ENCODE data around the gene SCN3A.

SCN3A gene

DNA sequence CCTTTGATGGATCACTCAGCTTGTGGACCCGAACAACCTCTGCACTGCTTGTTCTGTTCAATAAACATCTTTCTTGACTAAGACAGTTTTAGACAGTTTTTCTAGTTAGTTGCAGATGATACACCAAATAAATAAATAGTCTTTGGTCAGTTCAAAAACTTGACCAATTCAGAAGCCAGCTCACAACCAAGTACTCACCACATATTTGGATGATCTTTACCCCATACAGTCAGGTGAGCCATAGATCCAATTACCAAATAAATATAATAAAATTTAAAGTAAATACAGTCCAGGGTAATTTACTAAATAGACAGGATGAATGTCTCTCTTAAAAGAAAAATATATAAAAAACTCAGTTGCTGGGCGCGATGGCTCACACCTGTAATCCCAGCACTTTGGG lies 18.2 kb downstream of the SCN3A start:
- peak; percentile 45 for DNase-seq

DNA sequence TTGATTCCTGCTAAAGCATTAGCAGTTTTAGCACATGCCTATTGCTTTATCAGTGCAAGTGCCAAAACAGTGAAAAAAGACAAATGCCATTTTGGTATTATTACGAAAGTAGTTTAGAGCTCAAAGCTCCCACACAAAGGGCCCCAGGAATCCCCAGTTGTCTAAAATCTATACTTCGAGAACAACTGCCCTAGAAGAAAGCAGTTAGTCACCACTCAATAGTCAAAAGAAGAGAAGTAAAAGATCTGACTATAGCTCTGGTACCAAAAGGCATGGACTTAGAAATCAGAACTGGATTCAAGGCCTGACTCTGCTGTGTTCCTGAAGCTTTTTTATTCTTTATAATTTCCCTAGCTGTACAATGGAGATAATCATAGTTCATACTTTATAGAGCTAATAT lies 21.8 kb downstream of the SCN3A start:
- DNase-seq: no peak

DNA sequence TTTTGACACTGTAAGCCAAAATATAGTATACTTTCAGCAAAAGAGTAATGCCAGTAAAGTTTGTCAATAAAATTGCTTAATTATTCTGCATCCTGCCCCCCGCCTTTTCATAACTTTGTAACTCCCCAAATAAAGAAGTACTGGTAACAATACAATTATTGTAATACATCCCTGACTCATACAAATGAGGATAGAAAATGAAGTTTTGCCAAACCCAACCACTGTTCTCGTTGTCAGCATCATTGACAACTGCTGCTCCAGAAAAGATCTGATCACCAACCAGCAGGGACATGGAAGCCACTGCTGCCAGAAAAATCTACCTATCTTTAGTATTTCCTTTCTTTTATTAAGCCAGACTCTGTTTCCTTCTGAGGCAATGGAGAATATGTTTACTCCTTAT lies 27.1 kb downstream of the SCN3A start:
- no peak for DNase-seq

DNA sequence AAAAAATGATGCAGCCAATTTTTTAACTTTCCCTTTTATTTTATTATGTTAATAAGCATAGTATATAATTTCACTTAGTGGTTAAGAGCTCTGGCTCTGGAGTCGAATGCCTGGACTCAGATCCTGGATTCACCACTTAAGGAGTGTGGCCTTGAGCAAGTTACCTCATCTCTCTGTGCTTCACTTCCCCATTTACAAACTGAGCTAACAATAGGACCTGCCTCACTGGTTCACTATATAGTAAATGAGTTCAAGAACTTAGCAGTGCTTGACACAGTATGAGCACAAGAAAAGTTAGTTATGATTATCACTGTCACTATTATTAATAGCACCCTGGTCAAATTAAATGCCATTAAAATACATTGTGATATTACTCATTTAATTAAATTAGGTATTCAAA lies 30.6 kb downstream of the SCN3A start:
- no peak for DNase-seq

DNA sequence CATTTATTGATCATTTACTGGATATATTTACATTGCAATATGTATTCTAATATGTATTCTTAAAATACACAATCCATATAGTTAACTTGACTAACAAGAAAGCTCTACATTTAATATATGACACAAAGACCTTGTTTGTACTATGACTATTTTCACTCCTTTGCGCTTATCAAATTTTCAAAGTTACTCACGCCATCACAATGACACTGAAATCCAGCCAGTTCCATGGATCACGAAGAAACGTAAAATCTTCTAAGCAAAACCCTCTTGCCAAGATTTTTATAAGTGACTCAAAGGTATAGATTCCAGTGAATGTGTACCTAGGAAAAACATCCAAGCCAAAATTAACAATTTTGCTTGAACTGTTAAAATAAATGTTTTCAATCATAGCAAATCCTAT lies 39.6 kb downstream of the SCN3A start:
- DNase-seq: no peak

DNA sequence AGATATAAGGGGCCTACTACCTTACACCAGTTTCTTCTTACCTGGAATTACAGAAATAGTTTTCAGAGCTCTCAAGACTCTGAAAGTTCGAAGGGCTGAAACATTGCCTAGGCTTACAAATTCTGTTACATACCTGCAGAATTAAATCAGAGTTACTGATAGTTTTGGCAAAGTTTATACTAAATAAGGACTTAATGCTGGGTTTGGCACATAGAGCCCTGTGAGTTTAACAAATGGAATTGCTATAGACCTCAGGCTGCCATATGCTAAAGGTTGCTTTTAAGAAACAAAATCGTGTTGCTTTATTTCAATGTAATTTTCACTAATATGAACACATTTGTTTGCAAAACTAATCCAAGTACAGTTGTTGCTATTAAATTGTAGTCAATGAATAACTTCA lies 40.1 kb downstream of the SCN3A start:
- DNase-seq: no peak

DNA sequence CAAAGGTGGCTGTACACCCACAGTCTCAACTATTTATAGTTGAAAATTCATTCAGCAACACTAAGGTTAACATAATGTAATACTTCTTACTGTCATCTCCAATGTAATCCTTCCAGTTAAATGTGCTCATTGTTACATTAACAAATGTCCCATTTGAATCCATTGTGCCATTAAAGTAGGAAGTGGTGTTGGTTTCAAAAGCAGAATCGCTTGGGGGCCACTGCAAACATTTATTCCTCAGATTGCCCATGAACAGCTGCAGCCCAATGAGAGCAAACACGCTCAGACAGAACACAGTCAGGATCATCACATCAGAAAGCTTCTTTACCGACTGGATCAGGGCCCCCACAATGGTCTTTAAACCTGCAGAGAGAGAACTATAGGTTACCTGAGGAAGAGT lies 41.4 kb downstream of the SCN3A start:
- peak; percentile 92 for DNase-seq

DNA sequence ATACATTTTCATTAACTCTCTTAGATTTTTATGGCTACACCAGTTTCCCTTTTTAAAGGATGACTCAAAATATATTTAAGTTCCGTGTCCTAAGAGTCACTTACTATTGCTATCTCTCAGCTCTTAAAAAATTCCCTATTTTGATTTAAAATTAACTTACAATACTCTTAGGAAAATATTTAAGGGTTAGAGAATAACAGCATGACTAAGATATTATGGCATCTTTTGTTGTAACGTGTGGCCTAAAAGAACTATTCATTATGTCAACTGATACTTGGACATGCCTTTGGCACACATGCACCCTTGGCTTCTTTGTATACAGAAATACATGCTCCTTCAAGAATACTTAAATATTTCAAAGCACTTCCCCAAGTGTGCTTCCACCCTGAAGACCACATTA lies 42.3 kb downstream of the SCN3A start:
- DNase-seq: no peak

DNA sequence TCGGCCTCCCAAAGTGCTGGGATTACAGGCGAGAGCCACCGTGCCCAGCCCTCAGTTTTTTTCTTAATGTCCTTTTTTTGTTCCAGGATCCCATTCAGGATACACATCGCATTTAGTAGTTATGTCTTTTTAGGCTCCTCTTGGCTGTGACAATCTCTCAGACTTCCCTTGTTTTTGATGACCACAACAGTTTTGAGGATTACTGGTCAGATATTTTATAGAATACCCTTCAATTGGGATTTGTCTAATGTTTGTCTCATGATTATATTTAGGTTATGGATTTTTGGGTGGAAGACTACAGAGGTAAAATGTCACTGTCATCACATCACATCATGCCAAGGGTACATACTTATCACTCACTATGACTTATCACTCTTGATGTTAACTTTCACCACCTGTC lies 46.7 kb downstream of the SCN3A start:
- no peak for DNase-seq

DNA sequence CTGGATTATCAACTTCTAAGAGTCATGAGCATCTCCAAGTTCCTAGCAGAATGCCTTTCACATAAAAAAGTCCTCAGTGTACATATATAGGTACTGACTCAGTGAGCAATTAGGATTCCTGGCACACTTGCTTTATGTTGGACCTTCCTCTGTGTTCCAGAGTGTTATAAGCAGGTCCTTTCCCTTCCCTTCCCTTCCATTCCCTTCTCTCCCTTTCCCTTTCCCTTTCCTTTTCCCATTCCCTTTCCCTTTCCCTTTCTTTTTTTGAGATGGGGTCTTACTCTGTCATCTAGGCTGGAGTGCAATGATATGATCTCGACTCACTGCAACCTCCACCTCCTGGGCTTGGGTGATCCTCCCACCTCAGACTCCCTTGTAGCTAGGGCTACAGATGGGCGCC lies 48.7 kb downstream of the SCN3A start:
- no peak for DNase-seq

DNA sequence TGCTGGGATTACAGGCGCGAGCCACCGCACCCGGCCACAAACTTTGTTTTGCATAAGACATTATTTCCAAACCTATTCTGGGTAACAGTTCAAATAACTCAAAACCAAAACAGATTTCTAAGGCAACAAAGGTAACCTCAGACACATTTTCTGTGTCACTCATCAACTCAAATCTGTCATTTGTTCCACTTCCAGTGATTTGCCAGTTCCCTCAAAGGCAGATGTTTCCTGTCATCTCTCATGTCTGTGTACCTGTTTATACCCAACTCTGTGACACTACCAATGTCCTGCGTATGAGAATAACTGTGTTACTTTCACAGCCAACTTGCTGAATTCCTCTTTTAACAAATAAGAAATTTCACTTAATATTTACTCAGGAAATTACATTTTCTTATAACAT lies 54.4 kb downstream of the SCN3A start:
- no peak for DNase-seq

DNA sequence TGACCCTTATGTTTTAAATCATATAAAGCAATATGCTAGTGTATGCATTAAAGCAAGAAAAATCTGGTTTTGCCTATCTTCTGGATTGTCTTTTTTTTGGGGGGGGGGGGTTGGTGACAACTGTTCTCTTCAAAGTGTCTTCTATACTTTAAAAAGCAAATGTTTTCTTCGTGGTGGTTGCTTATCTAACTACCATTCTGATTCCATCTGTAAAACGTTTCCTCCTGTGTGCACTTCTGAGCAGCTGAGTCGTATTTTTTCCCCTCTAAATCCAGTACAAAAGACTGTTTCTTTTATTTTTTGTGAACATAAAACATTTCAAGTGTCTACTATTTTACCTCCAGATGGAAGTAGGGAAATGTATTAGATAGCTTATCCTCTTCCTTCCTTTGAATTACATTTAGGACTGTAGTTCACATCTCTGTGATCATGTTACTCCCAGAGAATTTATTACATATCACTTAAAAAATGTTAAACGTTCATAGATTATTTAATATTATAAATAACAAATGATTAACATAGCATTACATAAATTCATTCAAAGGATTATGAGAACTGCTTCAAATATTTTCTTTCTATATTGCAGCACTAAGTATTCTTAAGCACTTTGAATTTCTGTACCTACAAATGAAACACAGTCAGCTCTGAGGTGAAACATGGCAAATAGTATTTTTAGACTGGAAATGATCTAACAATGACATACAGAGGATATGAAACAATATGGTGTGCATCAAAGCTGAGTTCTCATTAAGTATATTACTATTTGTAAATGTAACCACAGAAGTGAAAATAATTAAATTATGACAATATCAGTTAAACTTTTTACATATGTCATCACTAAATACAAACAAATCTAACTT lies 56.4 kb downstream of the SCN3A start:
- DNase-seq: no peak

DNA sequence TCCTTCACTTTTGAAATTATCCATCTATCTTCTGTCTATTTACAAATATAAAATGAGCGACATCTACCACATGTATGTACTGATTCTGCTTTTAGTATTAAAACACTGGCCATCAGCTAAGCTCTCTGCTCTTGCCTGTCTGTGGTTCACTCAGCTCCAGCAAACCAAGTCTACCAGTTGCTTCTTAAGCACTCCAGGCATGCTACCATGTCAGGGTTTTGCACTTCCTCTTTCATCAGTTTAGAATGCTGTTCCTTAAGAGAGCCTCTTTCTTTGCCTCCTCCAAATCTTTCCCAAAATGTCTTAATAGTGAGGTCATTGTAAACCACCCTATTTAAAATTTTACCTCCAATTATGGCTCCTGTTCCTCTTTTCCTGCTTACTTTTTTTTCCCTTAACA lies 59.5 kb downstream of the SCN3A start:
- no peak for DNase-seq

DNA sequence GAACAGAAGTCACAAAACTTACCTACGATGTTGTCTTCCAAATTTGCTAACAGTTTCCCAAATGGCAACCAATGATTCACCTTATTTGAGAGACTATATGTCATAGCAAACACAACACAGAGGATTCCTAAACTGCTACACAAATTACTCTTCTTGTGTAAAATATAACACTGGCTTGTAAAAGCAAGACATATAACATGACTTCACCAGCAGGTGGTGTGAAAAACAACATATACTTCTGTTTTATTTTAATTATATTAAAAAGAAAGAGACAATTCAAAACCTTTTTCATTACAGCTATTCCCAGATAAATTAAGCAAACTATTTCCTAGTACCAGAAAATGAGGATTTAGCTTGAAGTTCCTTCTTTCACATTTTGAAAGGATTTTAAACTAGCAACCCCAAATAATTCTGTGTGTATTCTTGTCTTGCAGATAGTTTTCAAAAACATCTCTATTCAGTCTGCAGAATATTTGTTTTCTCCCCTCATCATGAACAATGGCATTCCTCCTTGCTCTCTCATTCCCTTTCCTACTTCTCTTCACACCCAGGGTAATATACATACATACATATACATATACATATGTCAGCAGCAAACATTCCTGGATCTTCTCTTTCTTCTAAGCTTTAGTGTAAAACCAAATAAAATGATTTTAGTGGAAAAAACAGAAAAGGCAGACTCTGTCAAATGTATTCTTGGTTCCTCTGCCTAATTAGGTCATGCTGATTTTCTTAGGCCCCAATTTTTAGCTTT lies 62.1 kb downstream of the SCN3A start:
- DNase-seq: no peak

DNA sequence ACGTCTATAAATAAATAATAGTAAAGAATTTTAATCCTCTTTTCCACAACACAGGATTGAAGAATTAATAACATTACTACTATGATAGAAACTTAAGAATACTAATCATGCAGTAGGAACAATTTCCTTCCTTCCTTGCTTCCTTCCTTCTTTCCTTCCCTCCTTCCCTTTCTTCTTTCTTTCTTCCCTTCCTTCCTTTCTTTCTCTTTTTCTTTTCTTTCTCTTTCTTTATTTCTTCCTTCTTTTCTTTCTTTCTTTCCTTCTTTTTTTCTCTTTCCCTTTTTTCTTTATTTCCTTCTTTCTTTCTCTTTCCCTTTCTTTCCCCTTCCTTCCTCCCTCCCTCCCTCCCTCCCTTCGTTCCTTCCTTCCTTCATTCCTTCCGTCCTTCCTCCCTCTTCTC lies 77.6 kb downstream of the SCN3A start:
- no peak for DNase-seq

DNA sequence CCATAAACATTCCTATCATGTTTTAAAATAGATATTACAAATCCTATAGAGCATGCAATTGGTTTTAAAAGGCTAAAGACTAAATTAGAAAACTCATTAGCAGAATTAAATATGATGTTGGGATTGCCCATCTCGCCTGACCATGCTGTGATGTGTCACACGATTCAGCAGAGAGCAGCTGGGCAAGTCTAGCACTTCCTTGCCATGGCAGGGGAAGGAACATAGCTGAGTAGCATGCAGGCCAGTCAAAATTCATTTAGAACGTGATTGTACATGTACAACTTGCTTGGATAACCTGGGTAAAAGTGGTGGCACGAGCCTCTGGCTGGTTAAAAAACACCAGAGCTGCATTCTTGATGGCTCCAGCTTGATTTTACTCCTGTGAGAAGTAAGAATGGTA lies 81.3 kb downstream of the SCN3A start:
- DNase-seq: no peak

DNA sequence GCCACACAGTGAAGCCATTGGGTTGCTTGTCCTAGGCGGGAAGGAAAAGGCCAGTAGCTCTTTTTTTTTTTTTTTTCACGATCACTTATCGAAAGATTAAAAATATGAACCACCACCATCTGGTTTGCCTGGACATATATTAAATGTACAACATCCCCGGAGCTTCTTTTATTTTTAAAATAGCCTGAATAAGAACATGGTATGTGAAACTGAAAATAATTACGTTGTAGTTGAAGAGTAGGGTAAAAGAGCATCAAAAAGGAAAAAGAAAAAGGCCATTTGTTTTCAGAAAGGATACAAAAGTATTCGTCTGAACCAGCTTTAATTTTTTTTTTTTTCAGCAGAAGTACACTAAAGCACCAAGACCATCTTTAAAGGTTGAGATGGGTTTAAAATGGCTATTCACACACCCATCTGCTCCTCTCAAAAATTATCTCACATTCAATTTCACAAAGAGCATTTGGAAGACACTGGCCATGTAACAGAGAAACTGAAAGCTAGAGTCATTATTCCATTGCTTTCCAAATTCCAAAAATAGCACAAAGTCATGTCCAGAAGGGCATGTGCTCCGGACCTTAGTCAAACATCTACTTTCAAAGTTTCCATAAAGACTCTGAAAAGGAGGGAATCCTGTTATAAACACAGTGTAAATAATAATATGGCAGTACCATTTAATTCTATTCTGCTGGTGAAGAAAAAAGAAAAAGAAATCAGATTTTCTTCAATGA lies 82.9 kb downstream of the SCN3A start:
- no peak for DNase-seq

DNA sequence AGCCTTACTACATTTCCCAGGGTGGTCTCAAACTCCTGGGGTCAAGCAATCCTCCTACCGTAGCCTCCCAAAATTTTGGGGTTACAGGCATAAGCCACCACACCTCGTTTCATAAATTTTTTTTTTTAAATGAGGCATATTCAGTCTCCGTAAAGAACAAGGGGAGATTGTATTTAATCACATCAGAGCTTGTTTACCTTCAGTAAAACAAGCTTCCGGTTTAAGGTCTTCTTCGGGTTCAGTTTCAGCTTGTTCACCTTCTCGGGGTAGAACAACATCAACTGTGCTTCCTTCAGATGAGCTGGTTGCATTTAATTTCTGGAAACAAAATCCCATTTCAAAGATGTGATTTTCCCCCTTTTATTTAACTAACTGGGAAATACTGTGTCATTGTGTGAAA lies 88.6 kb downstream of the SCN3A start:
- no peak for DNase-seq

DNA sequence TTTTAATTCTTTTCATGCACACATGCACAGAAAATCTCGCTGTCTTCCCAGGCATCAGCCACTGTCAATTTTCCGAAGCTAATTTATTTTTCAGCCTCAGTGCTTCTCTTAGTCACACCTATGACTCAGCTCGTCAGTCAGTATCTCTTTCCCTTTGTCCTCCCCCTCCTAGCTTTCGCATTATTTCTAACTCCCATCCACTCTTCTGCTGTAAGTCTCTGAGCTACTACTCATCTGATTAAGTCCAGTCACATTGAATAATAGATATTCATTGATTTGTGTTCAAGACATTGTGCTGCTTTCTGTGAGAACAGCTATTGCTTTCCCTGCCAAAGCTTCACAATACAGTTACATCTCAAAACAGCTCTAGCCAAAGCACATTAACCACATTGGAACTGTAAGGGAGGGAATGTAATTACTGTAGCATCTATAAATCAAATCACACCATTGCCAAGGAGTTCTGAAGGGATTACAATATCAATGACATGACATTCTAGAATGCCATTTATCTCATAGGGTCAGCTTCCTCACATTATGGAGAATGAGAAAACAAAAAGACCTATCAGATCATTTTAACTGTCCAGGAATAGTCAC lies 89.4 kb downstream of the SCN3A start:
- no peak for DNase-seq

DNA sequence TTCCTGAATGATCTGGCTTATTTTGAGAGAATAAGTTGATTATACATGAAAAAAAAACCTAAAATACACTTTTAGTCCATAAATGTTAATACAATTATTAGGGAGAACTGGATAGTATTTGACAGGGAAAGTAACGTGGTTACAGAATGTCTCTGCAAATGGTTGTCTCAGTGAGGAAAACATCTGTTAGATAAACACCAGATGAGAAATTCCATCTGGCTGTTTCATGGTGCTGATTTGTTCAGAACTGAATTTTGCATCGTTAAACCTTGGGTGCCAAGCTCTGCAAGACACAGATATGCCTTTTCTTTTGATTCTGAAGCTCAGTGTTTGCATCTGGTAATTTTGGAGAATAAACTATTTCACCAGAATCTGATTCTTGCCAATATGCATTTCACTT lies 90.4 kb downstream of the SCN3A start:
- no peak for DNase-seq

DNA sequence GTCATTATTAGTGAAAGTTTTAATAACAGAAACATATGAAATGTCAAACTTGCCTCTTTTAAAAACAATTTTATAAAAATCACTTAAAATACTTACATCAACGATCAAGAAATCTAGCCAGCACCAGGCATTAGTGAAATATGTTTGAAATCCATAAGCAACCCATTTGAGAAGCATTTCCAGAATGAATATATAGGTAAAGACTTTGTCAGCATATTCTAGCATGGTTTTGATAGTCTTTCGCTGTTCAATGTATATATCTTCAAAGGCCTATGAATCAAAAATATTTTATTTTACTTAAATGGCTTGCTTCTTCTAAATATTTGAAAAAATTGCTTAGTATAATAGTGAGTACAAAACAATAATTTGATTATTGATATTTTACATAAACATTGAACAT lies 91.1 kb downstream of the SCN3A start:
- DNase-seq: no peak

DNA sequence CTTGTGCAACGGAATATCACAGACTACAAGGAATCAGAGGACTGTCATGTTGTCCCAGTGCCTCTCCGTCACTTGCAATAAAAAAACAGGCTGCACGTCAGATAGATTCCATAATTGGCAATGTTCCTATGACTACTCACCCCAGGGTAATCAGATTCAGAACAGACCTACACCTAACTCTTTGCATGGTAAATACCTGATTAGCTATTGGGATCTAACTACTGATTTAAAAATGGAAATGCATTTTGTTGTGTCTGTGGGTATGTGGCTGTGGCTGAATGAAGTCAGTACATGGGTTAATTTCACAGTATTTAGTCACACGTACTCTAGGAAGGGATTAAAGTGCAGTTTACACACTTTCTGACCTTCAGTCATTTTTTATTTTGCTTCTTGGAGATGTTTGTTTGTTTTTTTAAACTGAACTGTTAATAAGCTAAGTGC lies 91.7 kb downstream of the SCN3A start:
- no peak for DNase-seq

DNA sequence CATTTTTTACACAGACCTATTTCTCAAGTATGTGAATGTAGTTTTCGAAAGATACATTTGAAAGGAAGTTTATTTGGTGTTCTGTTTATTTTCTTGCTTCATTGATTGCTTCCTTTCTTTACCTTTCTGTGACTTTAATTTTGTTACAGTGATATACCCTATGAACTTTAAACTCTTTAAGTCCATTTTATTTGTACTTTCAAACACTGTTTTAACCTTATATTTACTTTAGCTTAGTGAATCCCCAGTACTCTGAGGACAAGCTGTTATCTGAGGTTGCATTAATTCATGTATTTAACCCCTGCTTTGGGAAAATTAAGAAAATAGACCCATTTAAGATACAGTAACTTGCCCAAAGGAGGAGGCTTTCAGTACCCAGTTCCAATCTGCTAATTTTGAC lies 93.5 kb downstream of the SCN3A start:
- DNase-seq: no peak
